NCI-H524 treated with DMSO at 0.1 percent for 48 hours (cell line): Measurements from ENCODE around the gene DPM3.
"Not testable (repeated sequence)": the region's sequence is repeated elsewhere in the genome, so short reads cannot be mapped to it uniquely, and the experiment has no call there.

ENCODE experiments used
- DNase-seq: peaks from one replicate; lab custom pipeline; 2025; lab: John Stamatoyannopoulos, UW

DPM3 gene

DNA sequence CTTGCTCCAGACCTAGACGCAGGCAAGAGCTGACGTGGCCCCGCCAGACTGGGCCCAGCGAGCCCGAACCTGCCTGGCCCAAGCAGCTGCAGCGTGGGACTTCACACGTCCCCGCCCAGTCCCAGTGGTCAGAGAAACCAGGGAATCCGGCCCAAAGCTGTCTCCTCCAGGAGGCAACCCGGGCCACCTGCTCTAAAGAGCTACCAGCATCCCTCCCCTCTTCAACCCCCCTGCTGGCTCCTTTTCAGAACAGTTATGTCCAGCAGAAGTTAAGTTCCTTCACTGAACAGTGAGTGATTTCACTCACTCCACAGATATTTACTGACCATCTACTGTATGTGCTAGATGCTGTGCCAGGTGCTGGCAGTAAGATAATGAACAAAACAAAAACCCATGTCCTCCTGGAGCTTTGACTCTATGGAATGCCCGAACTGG lies 14.8 kb downstream of the DPM3 start:
- no peak for DNase-seq

DNA sequence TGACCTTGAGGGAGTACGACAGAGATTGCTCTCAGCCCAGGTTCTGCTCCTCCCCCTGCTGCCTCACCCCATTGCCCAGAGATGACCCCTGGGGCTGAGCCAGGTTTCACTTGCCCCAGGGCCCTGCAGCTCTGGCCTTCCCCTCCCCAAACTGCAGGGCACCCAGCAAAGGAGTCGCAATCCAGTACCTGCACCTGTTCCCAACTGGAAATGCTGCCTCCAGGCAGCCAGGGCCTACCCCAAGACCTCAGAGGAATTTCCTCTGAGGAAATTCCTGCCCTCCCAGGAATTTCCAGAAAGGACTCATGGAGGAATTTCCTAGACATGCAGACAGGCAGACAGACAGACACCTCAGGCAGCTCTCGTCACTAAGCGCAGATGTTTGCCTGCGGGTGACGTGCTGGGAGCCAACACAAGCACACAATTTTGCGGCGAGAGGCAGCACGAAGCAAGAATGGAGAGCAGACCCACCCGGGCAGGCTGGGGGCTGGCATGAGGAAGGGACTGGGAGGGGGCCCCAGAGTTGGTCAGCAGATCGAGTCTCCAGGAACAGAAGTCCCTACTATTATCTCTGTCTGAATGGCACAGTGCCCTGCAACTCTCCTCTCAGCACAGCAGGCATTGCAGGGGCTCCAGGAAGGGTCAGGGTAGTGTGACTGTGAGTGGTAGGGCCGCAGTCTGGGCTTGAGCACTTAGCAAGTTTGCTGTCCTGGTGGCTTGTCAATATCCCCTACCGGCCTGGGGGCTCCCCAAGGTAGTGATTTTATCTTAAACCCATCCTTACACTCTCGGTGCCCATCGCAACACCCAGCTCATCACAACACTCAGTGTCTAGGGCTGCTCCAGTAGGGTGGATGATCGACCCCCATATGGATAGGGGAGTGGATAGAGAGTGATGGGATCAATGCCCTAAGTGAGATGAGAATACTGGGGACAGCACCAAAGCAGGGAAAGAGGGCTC lies 15.5 kb downstream of the DPM3 start:
- DNase-seq: no peak

DNA sequence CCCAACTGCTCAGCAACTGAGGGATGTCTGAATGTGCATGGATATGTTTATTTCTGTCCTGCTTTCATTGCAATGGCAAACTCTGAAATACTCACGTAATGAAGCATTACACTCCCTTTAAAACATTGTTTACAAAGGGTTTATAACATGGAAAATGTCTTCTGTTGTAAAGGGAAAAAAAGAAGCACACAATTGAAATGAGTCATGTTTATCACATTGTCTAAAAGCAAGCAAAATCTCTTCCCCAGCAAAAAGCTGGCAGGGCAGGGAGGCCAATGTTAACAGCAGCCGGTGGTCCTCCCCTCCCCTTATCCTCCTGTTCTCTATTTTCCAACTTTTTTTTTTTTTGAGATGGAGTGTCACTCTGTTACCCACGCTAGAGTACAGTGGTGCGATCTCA lies 16.5 kb downstream of the DPM3 start:
- no peak for DNase-seq

DNA sequence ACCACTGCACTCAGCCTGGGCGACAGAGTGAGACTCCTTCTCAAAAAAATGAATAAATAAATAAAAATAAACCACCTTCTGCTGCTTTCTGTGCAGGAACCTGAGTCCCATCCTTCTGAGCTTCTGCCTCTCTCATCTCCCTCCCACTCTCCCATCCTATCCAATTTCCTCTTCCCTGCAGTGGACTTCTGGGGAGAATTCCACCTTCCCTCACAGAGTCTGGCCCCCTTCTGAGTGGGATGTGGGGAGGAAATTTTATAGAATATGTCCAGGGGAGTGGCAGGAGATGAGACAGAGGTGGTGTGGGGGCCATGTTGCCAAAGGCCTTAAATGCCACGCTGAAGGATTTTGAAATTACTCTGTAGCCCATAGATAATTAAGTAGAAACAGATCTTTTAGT lies 18.0 kb downstream of the DPM3 start:
- DNase-seq: no peak

DNA sequence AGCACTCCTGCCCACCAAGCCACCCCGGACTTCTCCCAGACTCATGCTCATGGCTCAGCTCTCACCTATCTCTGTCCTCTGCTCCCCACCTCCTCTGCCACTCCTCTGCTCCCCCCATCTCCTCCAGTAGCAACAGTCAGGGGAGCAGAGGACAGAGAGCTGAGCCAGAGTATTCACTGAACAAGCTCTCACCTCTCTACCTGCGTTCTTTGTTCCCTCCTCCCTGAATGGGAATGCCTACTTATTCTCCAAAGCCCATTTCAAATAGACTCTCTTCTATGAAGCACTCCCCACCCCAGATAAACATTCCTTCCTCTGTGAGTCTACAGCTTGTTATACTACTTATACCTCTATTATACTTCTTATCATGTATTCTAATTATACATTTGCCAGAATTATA lies 19.1 kb downstream of the DPM3 start:
- no peak for DNase-seq

DNA sequence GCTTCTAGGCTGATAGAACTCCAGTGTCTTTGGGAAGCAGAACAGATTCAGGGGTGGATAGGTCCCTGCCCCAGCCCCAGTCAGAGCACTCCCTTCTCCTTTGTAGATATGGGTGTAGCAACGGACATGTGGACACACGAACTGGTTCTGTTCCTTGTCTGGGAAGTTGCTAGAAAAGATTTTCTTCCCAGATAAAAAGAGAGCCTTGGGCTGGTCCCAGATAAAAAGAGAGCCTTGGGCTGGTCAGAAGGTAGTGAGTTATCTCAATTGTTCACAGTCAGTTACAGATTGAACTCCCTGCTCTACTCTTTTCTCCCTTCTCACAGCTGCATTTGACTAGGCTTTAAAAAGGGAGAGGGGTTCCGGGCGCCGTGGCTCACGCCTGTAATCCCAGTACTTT lies 20.1 kb downstream of the DPM3 start:
- DNase-seq: no peak

DNA sequence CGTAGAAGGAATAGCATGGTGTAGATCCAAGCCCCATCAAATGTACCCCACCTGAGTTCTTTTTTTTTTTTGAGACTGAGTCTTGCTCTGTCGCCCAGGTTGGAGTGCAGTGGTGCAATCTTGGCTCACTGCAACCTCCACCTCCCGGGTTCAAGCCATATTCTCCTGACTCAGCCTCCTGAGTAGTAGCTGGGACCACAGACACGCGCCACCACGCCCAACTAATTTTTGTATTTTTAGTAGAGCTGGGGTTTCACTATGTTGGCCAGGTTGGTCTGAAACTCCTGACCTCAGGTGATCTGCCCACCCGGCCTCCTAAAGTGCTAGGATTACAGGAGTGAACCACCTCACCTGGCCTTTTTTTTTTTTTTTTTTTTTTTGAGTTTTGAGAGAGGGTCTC lies 22.2 kb downstream of the DPM3 start:
- DNase-seq: not testable (repeated sequence)

DNA sequence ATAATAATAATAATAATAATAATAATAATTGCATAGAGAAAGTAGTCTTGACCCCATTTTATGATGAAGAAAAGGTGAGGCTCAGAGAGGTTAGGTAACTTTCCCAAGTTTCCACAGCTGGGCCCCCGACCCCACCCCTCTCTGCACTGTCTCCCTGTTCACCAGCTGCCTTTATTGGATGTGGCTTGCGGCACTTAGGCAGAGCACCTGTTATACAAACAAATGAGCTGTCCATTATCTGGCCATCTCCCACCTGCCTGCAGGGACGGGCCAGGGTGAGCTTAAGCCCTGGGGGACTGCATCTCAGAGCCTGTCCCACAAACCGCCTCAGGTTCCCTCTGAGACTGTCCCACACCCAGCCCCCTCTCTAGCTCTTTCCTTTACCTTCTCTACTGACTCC lies 22.7 kb downstream of the DPM3 start:
- no peak for DNase-seq

DNA sequence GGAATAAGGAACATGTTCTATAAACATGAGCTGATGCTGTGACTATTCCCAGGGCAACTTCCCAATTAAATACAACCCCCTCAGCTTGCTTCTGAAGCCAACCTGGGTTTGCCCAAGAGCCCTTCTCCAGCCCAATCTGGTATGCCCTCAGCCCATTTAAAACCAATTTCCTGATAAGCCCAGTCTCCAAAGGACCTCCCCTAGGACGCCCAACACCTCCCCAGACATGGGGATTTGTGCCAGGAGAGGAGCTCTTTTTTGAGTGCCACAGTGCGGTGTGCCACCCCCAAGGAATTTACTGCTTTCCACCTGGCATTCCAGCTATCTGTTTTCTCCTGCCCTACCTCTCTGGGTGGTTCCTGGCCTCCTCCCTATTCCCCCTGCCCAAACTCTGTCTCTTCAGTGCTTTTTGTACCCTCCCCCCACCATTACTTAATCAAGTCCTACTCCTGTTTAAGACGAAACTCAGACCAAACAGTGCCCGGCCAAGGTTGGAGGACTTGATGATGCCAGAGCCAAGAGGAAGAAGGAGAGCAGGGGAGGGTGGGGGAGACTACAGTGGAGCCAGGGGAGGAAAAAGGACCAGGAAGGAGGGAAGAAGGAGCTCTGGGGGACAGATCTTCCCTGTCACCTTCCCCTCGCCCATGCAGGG lies 24.1 kb downstream of the DPM3 start:
- DNase-seq: no peak

DNA sequence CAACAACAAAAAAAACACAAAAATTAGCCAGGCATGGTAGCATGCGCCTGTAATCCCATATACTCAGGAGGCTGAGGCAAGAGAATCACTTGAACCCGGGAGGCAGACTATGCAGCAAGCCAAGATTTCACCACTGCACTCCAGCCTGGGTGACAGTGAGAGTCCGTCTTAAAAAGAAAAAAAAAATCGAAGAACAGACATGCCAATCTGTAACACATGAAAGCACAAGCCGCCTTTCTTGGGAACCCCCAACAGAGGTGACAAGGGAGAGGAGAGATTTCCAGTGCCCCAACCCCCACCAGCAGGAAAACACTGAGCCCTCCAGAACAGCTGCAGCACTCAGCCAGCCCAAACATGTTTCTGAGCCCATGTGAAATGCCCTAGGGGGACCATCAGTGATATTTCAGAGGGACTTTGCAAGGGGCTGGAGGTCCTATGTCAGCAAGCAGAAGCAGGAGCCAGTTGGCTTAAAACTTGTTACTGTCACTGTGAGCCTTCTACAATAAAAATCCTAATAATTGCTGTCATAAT lies 26.8 kb downstream of the DPM3 start:
- DNase-seq: no peak

DNA sequence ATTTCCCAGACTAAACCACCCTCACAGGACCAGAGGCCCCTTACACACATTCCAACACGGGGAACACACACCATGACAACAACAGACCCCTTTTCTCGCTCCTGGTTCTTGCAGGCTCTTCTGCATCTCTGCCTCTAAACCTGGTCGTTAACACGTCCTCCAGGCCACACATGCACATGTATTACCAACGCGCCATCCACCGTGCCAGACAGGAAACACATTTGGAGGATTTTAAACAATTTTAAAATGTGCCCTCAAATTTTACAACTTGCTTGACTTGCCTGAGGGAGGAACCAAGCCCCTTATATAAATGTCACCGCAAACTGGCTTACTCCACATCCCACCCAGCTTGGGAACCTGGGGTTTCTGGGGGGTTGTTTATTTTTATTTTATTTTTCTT lies 29.5 kb downstream of the DPM3 start:
- DNase-seq: no peak

DNA sequence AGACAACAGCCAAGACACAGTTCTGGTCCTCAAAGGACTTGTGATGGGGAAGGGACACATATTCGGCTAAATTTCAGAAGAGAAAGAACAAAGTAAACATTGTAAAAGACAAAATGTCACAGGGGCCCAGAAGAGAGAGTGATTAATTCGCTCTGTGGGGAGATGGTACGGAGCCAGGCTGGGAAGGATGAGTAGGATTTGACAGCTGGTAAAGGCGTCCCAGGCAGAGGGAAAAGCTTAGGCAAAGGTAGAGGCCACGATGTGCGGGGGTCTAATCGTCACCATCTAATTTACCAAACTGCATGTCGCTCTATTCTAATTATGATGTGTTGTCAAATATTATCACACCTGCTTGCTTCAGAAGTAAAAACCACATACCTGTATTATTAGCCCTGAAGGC lies 29.9 kb downstream of the DPM3 start:
- DNase-seq: no peak

DNA sequence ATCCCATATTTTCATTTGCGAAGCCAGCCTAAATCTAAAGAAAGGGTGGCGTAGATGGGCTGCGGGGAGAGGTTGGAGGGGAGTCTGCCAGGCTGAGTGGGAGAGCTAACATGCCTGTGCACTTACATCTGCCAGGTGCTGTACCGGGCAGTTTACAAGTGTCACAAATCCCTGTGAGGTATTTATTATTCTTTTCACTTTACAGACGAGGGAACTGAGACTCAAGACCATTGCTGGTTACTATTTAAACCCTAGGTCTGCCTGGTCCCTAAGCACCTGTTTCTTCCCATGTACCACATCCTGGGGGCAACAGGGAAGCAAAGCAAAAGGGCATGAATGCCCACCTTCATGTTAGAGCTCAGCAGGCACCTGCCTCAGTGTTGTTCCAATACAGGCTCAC lies 32.0 kb downstream of the DPM3 start:
- DNase-seq: no peak

DNA sequence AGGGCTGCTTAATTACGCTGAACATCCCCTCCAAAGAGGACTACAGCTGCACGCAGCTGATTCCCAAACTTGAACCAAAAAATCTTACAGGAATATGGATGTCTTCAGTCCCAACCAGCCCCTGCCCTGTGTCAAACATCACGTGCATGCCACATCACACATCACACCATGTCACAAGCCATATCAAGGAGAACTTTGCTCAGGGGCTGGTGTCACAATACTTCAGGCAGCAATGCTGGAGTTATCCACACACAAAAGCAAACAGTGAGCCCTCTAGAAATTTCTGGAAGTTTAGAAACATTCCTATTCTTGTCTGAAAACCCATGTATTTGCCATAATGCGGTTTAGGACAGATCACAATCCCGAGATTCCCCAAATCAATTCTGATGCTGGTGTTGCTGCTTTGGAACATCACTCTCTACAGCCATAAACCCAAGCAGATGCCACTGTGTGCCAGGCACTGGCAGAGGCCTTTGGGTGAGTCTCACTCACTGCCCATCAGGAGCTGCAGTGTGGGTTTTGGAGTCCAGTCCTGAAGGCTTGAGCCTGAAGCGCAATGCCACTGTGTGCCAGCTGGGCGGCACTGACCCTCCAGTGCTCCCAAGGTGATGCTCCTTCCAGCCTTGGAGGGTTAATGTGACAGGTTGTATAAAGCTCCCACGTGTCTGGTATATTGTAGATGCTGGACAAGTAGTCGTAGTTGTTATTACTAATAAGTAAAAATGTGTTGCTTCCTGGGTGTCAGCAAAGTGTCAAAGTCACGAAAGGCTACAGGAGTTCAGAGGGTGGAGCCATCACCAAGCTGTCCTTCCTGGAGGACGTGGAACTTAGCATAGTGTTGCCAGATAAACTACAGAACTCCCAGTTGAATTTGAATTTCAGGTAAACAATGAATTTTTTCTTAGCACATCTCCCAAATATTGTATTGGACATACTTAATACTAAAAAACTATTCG lies 32.7 kb downstream of the DPM3 start:
- DNase-seq: no peak

DNA sequence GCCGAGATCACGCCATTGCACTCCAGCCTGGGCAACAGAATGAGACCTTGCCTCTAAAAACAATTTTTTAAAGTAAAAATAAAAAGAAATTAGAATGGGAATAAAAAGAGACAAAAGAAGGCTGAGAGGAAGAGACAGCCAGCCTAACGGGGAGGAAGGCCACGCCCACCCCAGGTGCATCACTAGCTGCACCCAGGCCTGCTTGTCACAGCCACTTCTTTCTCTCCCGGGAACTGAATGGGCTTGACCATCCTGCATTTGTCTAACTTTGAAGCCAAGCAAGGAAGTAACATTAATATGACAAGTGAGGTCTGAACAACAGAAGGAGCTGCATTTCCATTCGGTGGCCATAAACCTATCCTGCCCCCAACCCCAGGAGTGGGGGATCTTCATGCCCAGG lies 33.5 kb downstream of the DPM3 start:
- no peak for DNase-seq

DNA sequence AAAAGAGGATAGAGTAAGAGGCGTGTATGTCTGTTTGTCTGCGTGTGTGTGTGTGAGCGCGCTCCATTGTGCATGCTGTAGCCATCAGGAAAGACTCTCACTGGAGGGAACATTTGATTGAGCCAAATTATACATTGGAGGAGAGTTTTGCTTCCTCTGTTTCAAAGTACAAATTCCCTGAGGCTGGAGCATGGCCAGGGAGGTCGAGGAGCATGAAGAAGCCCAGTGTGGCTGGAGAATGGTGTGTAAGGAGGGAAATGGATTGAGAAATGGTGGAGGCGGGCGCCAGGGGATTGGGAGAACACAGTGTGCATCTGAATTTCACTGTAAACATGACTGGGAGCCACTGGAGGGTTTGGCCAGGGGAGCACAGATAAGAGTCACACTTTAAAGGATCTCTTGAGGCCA lies 34.7 kb downstream of the DPM3 start:
- no peak for DNase-seq

DNA sequence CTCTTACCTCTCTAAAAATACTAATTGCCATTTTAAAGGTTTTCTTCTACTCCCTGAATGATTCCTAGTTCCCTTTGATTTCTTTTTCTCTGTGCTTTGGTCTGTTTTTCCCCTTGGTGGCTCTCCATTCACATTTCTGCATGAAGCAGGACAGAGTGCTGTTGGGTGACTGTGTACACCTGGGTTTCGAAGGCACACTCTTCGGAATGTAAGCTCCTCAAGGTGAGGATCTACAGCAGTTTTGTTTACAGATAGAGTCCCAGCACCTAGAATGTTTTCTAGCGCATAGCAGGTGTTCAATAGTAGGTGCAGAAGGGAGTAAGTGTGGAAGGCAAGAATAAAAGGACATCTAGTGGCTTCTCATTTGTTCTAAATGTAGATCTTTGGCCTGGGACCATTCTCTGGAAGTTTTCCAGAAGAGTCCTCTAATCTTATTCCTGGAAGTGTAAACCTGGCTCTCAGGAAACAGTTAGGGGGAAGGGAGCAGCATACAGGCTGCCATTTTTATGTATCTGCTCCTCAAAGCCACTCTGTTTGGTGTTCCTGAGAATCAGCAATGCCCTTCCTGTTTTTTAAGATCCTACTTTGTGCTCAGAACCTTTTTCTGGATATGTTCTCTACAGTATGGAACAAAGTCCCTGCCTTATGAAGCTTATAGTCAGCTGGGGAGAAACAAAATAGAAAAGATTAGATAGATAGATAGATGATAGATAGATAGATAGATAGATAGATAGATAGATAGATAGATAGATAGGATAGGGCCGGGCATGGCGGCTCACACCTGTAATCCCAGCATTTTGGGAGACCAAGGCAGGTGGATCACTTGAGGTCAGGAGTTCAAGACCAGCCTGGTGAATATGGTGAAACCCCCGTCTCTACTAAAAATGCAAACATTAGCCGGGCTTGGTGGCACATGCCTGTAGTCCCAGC lies 35.5 kb downstream of the DPM3 start:
- no peak for DNase-seq

DNA sequence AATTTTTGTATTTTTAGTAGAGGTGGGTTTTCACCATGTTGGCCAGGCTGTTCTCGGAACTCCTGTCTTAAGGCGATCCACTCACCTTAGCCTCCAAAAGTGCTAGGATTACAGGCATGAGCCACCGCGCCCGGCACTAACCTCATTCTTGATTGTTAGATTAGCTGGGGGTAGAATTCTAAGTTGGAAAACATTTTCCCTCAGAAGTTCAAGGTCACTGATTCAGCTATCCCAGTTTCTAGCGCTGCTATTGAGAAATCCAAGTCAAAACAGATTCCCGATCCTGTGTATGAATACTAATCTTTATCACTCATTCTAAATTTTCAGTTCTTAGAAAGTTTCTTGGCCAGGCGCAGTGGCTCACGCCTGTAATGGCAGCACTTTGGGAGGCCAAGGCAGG lies 37.0 kb downstream of the DPM3 start:
- no peak for DNase-seq

DNA sequence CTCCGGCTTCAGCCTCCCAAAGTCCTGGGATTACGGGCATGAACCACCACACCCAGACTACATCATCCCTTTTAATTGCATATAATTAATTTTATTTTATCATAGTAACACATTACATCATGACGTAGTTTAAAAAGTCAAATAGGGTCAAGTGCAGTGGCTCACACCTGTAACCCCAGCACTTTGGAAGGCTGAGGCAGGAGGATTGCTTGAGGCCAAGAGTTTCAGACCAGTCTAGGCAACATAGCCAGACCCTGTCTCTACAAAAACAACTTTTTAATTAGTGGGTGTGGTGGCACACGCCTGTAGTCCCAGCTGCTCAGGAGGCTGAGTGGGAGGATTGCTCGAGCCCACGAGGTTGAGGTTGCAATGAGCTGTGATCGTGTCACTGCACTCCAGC lies 41.0 kb downstream of the DPM3 start:
- no peak for DNase-seq

DNA sequence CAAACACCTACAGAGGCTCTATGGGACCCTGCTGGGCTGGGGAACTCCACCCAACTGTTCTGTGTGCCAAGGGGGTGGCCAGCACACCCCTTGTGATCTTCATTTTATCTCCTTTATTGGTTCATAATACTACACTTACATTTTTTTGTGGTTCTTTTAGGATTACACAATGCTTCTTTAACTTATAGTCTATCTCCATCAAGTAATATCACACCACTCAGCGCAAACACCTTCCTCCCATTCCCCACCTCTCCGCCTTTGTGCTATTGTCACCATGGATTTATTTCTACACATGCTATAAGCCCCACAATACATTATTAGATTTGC lies 45.7 kb downstream of the DPM3 start:
- no peak for DNase-seq
